Heart left ventricle (tissue), 13 donors: ENCODE data around the gene HSD11B1.

ENCODE experiments used
- POLR2A ChIP-seq, 2 donors: fragments of 450-650 bp; IDR thresholded peaks; one replicate each; pipeline ENCODE4 v1.6.1; 2017; ENCODE audit warnings: antibody characterized with exemption in 2 of 2, mild to moderate bottlenecking in 2 of 2, moderate library complexity in 2 of 2
- TF ChIP-seq, protein P1 (sequence below), 12 donors: fragments of 200-600 bp; sonication (generic) in 4 of 12; IDR thresholded peaks; one replicate each; pipeline versions ENCODE4 v1.5.0 to v1.8.0; 2018 to 2022; ENCODE audit warnings: antibody characterized with exemption in 12 of 12, mild to moderate bottlenecking in 5 of 12
- donor health status: ischemic (EF 13 %, LVEDD 7.1; RV severe dilation, severe dysfunction).
- donor health status: DM: no; HTN: yes; CAD: no.
- donor health status: DM: no; HTN: no; CAD: no.
- donor health status: ischemic (EF 25% LVEDD 6.9; RV normal size, moderate dysfunction).
- donor health status: ischemic (EF 25% LVEDD 5.7; RV mildly dilated, moderate dysfunction).
- donor health status: ischemic (EF 35%, LVEDD 5.7; RV mildly dilated, moderate dysfunction).
- donor health status: nonischemic (EF 11% LVEDD 7.7; RV severe dilation, severe dysfunction).
- donor health status: DM: yes; HTN: yes; CAD: no.
- donor health status: PGD.
- donor health status: ischemic (EF 29% LVEDD 5.4; RV normal size, mild dysfunction).
- donor health status: nonischemic (EF 23%, LVEDD 6.1; RV moderate dilation, normal function).

DNA sequence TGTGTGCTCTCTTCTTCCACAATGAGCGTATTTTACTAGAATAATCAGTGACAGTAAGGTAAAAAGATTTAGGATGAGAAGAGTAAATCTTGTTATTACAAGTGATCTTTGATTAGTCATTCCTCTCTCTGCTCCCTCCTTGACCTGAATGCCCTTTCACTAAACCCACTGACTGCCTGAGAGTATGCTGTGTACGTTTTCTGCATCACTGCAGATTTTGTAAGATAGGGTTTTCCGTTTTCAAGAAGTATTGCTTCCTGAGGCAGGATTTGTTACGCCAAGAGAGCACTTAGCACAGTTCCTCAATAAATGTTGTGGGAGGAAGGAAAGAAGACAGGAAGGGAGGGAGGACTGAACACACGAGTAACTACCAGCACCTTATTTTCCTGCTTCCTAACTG, 44.7 kb upstream of the HSD11B1 start:
- TF ChIP-seq, protein P1, sequence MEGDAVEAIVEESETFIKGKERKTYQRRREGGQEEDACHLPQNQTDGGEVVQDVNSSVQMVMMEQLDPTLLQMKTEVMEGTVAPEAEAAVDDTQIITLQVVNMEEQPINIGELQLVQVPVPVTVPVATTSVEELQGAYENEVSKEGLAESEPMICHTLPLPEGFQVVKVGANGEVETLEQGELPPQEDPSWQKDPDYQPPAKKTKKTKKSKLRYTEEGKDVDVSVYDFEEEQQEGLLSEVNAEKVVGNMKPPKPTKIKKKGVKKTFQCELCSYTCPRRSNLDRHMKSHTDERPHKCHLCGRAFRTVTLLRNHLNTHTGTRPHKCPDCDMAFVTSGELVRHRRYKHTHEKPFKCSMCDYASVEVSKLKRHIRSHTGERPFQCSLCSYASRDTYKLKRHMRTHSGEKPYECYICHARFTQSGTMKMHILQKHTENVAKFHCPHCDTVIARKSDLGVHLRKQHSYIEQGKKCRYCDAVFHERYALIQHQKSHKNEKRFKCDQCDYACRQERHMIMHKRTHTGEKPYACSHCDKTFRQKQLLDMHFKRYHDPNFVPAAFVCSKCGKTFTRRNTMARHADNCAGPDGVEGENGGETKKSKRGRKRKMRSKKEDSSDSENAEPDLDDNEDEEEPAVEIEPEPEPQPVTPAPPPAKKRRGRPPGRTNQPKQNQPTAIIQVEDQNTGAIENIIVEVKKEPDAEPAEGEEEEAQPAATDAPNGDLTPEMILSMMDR (IDR thresholded peaks at IDR 0.05): no peak
- TF ChIP-seq POLR2A (IDR thresholded peaks at IDR 0.05): no peak
